ENCODE data around the gene PTN. TPM values are rescaled to one million over a fixed set of nuclear protein-coding genes. Genes with fewer than 3 reads are reported as not detected.

Gene PTN, protein sequence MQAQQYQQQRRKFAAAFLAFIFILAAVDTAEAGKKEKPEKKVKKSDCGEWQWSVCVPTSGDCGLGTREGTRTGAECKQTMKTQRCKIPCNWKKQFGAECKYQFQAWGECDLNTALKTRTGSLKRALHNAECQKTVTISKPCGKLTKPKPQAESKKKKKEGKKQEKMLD
- polyA plus RNA-seq (2013, experiment 1 of 2), result 31.8 TPM
- polyA plus RNA-seq (2013, experiment 2 of 2), result 31.3 TPM

DNA sequence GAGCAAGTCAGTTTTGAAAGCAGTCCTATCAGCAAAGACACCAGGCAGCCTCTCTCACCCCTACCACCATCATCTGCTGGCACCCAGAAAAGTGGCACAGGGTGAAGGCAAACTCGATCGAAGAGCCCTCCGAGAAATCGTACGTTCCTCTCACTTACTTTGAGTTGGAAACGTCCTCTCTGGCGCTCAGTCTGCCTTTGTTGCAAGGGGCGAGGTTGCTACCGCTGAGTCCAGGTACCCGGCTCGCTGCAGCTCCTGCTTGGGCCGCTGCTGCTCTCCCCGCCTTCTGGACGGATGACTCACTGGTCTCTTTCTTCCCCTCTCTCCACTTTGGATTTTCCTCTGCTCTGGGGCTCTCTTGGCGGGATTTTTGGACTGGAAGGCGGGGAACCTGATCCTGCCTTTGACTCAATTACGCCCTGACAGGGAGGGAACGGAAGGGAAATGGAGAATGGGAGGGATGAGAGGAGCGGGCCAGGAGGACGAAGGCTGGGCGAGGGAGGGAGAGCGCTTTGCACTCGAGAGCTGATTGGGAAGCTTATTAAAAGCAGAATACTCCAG is at the start of gene PTN:
TSS of gene PTN (minus strand) at position 453 of the 561 bp plus-strand sequence. CDS start 88,760 bp downstream, outside the sequence.
- Histone ChIP-seq H3K4me3 (ENCODE audit: low read length) (peak within 1 kb of the TSS; percentile 32), H3K27ac (ENCODE audit: low read depth, low read length) (no peak within 1 kb of the TSS)
- peak; percentile 90 for DNase-seq

DNA sequence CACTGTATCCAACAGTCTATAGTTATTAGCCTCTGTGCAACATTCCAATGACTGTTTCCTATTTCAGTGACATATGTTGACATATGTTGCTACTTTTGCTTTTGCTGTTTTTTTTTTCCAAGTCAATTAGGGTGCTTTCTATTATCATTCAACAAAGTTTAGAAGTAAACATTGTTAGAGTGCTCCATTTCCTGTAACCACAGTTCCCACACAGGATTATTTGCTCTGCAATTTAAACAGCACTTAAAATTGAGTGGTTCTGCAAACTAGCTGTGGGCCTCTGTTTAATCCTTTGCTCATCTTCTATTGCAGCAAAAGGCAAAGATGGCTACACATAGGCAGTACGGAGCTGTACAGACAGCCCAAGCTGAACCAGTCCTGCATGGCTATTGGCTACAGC is 46.5 kb upstream of the PTN start:
- H3K4ac ChIP-seq (ENCODE audit: low read depth, low read length), result no peak overlapping the region
- no peak overlapping the region for H2BK5ac ChIP-seq (ENCODE audit: low read length)
- no peak overlapping the region for H4K8ac ChIP-seq (ENCODE audit: low read depth, low read length)
- no peak overlapping the region for H3K9ac ChIP-seq (ENCODE audit: low read length)
- no peak overlapping the region for H3K23ac ChIP-seq (ENCODE audit: low read length)
- H3K4me1 ChIP-seq (ENCODE audit: control insufficient read depth, low read depth, low read length), result no peaks in the 10 kb centered on the region
- H2AK5ac ChIP-seq (ENCODE audit: low read length), result no peak overlapping the region
- no peak overlapping the region for H4K5ac ChIP-seq (ENCODE audit: low read length)
- no peaks in the 10 kb centered on the region for H3K27me3 ChIP-seq (ENCODE audit: insufficient read depth, low read length, poor library complexity)
- no peak overlapping the region for H3K4me2 ChIP-seq (ENCODE audit: low read length)
- H3K27ac ChIP-seq (ENCODE audit: low read depth, low read length), result no peak overlapping the region
- H3K79me1 ChIP-seq (ENCODE audit: low read length), result no peaks in the 10 kb centered on the region
- no peak overlapping the region for H3K4me3 ChIP-seq (ENCODE audit: low read length)
- no peak overlapping the region for H3K18ac ChIP-seq (ENCODE audit: low read length)
- WGBS (ENCODE audit: extremely low coverage, insufficient coverage, low lambda C conversion rate), result no CpG with 5 or more reads among the region's 1 CpG
- H3K36me3 ChIP-seq (ENCODE audit: control insufficient read depth, insufficient read depth, low read length), result no peaks in the 10 kb centered on the region
- DNase-seq, result no peak
- H3K56ac ChIP-seq (ENCODE audit: low read length), result no peak overlapping the region
- no peak overlapping the region for H2BK120ac ChIP-seq (ENCODE audit: low read depth, low read length)
- H3K79me2 ChIP-seq (ENCODE audit: control insufficient read depth, insufficient read depth, low read length), result no peaks in the 10 kb centered on the region
- no peak overlapping the region for H2BK15ac ChIP-seq (replicated peaks; ENCODE audit: low read depth)

More for the DNA sequence above, at the start of gene PTN:
- Histone ChIP-seq H3K4me2 (ENCODE audit: low read length) (peak within 1 kb of the TSS; percentile 79), H4K8ac (ENCODE audit: low read depth, low read length) (no peak within 1 kb of the TSS), H3K23ac (ENCODE audit: low read length) (no peak within 1 kb of the TSS), H3K9ac (ENCODE audit: low read length) (peak within 1 kb of the TSS; percentile 72), H2BK15ac (replicated peaks; ENCODE audit: low read depth) (no peak within 1 kb of the TSS), H2BK120ac (ENCODE audit: low read depth, low read length) (no peak within 1 kb of the TSS), H3K56ac (ENCODE audit: low read length) (peak within 1 kb of the TSS; percentile 87), H3K18ac (ENCODE audit: low read length) (no peak within 1 kb of the TSS), H2BK5ac (ENCODE audit: low read length) (no peak within 1 kb of the TSS), H2AK5ac (ENCODE audit: low read length) (no peak within 1 kb of the TSS), H3K36me3 (ENCODE audit: control insufficient read depth, insufficient read depth, low read length) (no peaks in the 10 kb centered on the region), H4K5ac (ENCODE audit: low read length) (no peak within 1 kb of the TSS), H3K4ac (ENCODE audit: low read depth, low read length) (no peak within 1 kb of the TSS), H3K79me2 (ENCODE audit: control insufficient read depth, insufficient read depth, low read length) (no peaks in the 10 kb centered on the region), H3K4me1 (ENCODE audit: control insufficient read depth, low read depth, low read length) (peaks cover 3% of the 10 kb centered on the region), H3K27me3 (ENCODE audit: insufficient read depth, low read length, poor library complexity) (no peaks in the 10 kb centered on the region), H3K79me1 (ENCODE audit: low read length) (no peaks in the 10 kb centered on the region)
- whole genome bisulfite sequencing (ENCODE audit: extremely low coverage, insufficient coverage, low lambda C conversion rate), result no CpG with 5 or more reads among the region's 23 CpGs

DNA sequence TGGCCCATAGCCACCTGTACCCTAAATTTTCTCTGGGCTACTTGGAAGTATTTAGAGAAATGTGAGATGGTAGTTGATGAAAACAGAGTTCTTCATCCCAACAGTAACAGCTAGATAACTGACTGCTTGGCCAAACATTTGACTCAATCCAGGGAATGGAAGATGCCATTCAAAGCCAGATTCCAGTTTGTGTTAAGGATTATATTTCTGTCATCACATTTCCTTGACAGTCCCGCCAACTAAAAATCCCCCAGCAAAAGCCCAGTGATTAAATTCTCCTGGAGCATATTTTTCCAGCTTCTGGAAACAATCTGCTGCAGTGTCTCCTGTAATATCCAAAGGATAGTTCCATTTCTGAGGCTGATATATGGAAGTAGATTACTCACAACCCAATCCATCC is 45.4 kb upstream of the PTN start:
- no peaks in the 10 kb centered on the region for H3K79me1 ChIP-seq (ENCODE audit: low read length)
- no CpG with 5 or more reads among the region's 1 CpG for WGBS (ENCODE audit: extremely low coverage, insufficient coverage, low lambda C conversion rate)
- no peak overlapping the region for H2BK15ac ChIP-seq (replicated peaks; ENCODE audit: low read depth)
- H3K56ac ChIP-seq (ENCODE audit: low read length), result no peak overlapping the region
- no peaks in the 10 kb centered on the region for H3K36me3 ChIP-seq (ENCODE audit: control insufficient read depth, insufficient read depth, low read length)
- H3K23ac ChIP-seq (ENCODE audit: low read length), result no peak overlapping the region
- H3K4me1 ChIP-seq (ENCODE audit: control insufficient read depth, low read depth, low read length), result no peaks in the 10 kb centered on the region
- no peak overlapping the region for H3K4me2 ChIP-seq (ENCODE audit: low read length)
- no peak overlapping the region for H3K4ac ChIP-seq (ENCODE audit: low read depth, low read length)
- no peak overlapping the region for H2BK5ac ChIP-seq (ENCODE audit: low read length)
- no peaks in the 10 kb centered on the region for H3K79me2 ChIP-seq (ENCODE audit: control insufficient read depth, insufficient read depth, low read length)
- no peak overlapping the region for H3K27ac ChIP-seq (ENCODE audit: low read depth, low read length)
- no peak overlapping the region for H4K5ac ChIP-seq (ENCODE audit: low read length)
- no peak for DNase-seq
- no peak overlapping the region for H4K8ac ChIP-seq (ENCODE audit: low read depth, low read length)
- no peaks in the 10 kb centered on the region for H3K27me3 ChIP-seq (ENCODE audit: insufficient read depth, low read length, poor library complexity)
- H3K18ac ChIP-seq (ENCODE audit: low read length), result no peak overlapping the region
- no peak overlapping the region for H3K4me3 ChIP-seq (ENCODE audit: low read length)
- H3K9ac ChIP-seq (ENCODE audit: low read length), result no peak overlapping the region
- no peak overlapping the region for H2AK5ac ChIP-seq (ENCODE audit: low read length)
- H2BK120ac ChIP-seq (ENCODE audit: low read depth, low read length), result no peak overlapping the region

DNA sequence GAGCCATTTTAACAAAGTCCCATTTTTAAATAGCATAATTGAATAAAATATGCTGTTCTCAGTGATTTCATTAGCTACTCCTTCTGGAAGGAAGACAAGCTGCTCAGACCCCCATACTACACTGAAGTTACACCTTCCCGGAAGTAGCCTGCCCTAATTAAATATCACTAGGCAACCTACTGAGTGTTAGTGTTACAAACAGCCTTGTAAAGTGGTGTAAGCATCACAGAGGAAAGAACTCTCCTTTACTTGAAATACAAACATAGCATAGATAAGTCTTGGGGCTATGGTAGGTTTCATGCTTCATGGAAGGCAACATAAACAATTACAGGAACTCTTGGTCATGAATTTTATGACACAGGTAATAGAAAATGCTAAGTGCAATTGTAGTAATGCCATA is 43.4 kb upstream of the PTN start:
- H3K27me3 ChIP-seq (ENCODE audit: insufficient read depth, low read length, poor library complexity), result no peaks in the 10 kb centered on the region
- no peak overlapping the region for H2AK5ac ChIP-seq (ENCODE audit: low read length)
- no CpG with 5 or more reads among the region's 1 CpG for WGBS (ENCODE audit: extremely low coverage, insufficient coverage, low lambda C conversion rate)
- no peak overlapping the region for H3K27ac ChIP-seq (ENCODE audit: low read depth, low read length)
- no peak overlapping the region for H3K23ac ChIP-seq (ENCODE audit: low read length)
- no peak overlapping the region for H3K4me3 ChIP-seq (ENCODE audit: low read length)
- no peaks in the 10 kb centered on the region for H3K36me3 ChIP-seq (ENCODE audit: control insufficient read depth, insufficient read depth, low read length)
- no peak overlapping the region for H2BK120ac ChIP-seq (ENCODE audit: low read depth, low read length)
- no peak overlapping the region for H3K4me2 ChIP-seq (ENCODE audit: low read length)
- H4K8ac ChIP-seq (ENCODE audit: low read depth, low read length), result no peak overlapping the region
- no peaks in the 10 kb centered on the region for H3K79me2 ChIP-seq (ENCODE audit: control insufficient read depth, insufficient read depth, low read length)
- no peaks in the 10 kb centered on the region for H3K4me1 ChIP-seq (ENCODE audit: control insufficient read depth, low read depth, low read length)
- no peak overlapping the region for H3K56ac ChIP-seq (ENCODE audit: low read length)
- H3K18ac ChIP-seq (ENCODE audit: low read length), result no peak overlapping the region
- H2BK5ac ChIP-seq (ENCODE audit: low read length), result no peak overlapping the region
- no peak overlapping the region for H3K9ac ChIP-seq (ENCODE audit: low read length)
- H3K4ac ChIP-seq (ENCODE audit: low read depth, low read length), result no peak overlapping the region
- peak; percentile 60 for DNase-seq
- H2BK15ac ChIP-seq (replicated peaks; ENCODE audit: low read depth), result no peak overlapping the region
- H3K79me1 ChIP-seq (ENCODE audit: low read length), result no peaks in the 10 kb centered on the region
- H4K5ac ChIP-seq (ENCODE audit: low read length), result no peak overlapping the region

DNA sequence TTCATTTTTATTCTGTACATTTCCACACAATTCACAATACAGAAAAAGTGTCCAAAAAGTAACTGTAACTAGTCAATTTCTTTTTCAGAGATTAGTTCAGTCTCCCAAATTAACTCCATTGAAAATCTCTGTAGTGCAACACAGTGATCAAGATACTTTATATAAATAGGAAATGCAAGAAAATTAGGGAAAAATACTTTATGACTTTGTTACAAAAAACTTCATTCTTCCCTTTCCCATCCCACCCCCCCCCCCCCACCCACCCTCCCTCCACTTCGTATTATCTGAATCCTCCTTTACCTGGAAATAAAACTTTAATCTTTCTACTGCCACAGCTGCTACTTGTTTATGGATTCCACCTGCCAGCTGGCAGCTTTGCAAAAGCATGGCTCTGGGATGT is 37.5 kb upstream of the PTN start:
- H3K79me1 ChIP-seq (ENCODE audit: low read length), result no peaks in the 10 kb centered on the region

DNA sequence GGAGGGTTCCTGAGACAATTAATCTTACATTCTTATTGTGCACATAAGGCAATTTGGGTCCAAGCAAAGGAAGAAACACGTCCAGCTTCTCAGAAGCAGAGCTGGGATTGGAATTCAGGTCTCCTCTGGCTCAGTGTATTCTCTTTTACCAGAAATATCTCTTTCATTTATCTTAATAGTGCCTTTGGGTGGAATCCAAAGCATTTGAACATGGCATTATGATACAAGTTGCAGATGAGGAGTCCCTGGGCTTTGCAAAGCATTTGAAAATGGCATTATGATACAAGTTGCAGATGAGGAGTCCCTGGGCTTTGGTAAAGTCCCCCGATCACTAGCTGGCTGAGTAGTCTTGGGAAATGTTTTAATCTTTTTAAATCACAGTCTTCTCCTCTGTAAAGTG is 30.0 kb upstream of the PTN start:
- Histone ChIP-seq H3K36me3 (ENCODE audit: control insufficient read depth, insufficient read depth, low read length) (no peaks in the 10 kb centered on the region), H3K27ac (ENCODE audit: low read depth, low read length) (no peak overlapping the region), H3K27me3 (ENCODE audit: insufficient read depth, low read length, poor library complexity) (no peaks in the 10 kb centered on the region), H2BK15ac (replicated peaks; ENCODE audit: low read depth) (no peak overlapping the region), H3K18ac (ENCODE audit: low read length) (no peak overlapping the region), H3K79me1 (ENCODE audit: low read length) (no peaks in the 10 kb centered on the region), H3K23ac (ENCODE audit: low read length) (no peak overlapping the region), H3K4me3 (ENCODE audit: low read length) (no peak overlapping the region), H4K5ac (ENCODE audit: low read length) (no peak overlapping the region), H3K4me1 (ENCODE audit: control insufficient read depth, low read depth, low read length) (no peaks in the 10 kb centered on the region), H2BK5ac (ENCODE audit: low read length) (no peak overlapping the region), H2AK5ac (ENCODE audit: low read length) (no peak overlapping the region), H3K4me2 (ENCODE audit: low read length) (no peak overlapping the region), H3K9ac (ENCODE audit: low read length) (no peak overlapping the region), H4K8ac (ENCODE audit: low read depth, low read length) (no peak overlapping the region), H3K79me2 (ENCODE audit: control insufficient read depth, insufficient read depth, low read length) (no peaks in the 10 kb centered on the region), H3K56ac (ENCODE audit: low read length) (no peak overlapping the region), H2BK120ac (ENCODE audit: low read depth, low read length) (no peak overlapping the region), H3K4ac (ENCODE audit: low read depth, low read length) (no peak overlapping the region)
- DNase-seq, result no peak
- WGBS (ENCODE audit: extremely low coverage, insufficient coverage, low lambda C conversion rate), result no CpG with 5 or more reads among the region's 2 CpGs

More for the DNA sequence above, 37.5 kb upstream of the PTN start:
- Histone ChIP-seq H3K9ac (ENCODE audit: low read length) (no peak overlapping the region), H3K79me2 (ENCODE audit: control insufficient read depth, insufficient read depth, low read length) (no peaks in the 10 kb centered on the region), H3K4me2 (ENCODE audit: low read length) (no peak overlapping the region), H3K4me1 (ENCODE audit: control insufficient read depth, low read depth, low read length) (no peaks in the 10 kb centered on the region), H3K18ac (ENCODE audit: low read length) (no peak overlapping the region), H2AK5ac (ENCODE audit: low read length) (no peak overlapping the region), H2BK120ac (ENCODE audit: low read depth, low read length) (no peak overlapping the region), H3K56ac (ENCODE audit: low read length) (no peak overlapping the region), H3K27me3 (ENCODE audit: insufficient read depth, low read length, poor library complexity) (no peaks in the 10 kb centered on the region), H4K5ac (ENCODE audit: low read length) (no peak overlapping the region), H3K36me3 (ENCODE audit: control insufficient read depth, insufficient read depth, low read length) (no peaks in the 10 kb centered on the region), H3K23ac (ENCODE audit: low read length) (no peak overlapping the region), H3K27ac (ENCODE audit: low read depth, low read length) (no peak overlapping the region), H4K8ac (ENCODE audit: low read depth, low read length) (no peak overlapping the region), H2BK5ac (ENCODE audit: low read length) (no peak overlapping the region), H2BK15ac (replicated peaks; ENCODE audit: low read depth) (no peak overlapping the region), H3K4ac (ENCODE audit: low read depth, low read length) (no peak overlapping the region), H3K4me3 (ENCODE audit: low read length) (no peak overlapping the region)
- no CpG with 5 or more reads among the region's 1 CpG for WGBS (ENCODE audit: extremely low coverage, insufficient coverage, low lambda C conversion rate)
- no peak for DNase-seq
